LHCN-M2 (cell line): ENCODE measurements around the gene OVCH1. TPM values are rescaled to one million over a fixed set of nuclear protein-coding genes. Genes with fewer than 3 reads are reported as not detected.
"Not testable (repeated sequence)": the region's sequence is repeated elsewhere in the genome, so short reads cannot be mapped to it uniquely, and the experiment has no call there.

Experiments
- DNase-seq: peaks from one replicate; pipeline ENCODE4 v3.0.0-alpha.2; 2012; ENCODE audit warnings: low read depth
- total RNA-seq: library from RNA; depleted of rRNA; stranded (reverse); fragments of >200 nt; gene quantifications from 2 replicates; pipeline ENCODE4 v1.2.3, GENCODE V29; 2014

The OVCH1 gene
- total RNA-seq, 1 experiment from 2014 or later, result 0.11 TPM

DNA sequence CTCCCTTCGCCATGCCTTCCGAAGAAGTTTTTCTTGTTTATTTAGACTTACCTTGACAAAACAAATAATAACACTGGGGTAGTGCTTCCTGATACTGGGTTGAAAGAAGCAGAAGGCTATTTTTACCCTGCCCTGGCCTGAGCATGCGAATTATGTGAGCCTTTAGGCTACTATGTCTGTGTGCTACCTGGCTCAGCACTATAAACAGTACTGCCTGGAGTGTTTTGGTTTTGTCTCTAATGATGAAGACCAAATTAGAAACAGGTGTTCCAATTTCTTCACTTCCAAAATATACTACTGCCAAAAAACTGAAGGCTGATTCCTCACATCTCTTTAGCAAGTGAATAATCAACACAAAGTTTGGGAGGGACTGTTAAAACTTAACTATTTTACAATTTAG lies 7.6 kb upstream of the OVCH1 start:
- DNase-seq, result no peak

DNA sequence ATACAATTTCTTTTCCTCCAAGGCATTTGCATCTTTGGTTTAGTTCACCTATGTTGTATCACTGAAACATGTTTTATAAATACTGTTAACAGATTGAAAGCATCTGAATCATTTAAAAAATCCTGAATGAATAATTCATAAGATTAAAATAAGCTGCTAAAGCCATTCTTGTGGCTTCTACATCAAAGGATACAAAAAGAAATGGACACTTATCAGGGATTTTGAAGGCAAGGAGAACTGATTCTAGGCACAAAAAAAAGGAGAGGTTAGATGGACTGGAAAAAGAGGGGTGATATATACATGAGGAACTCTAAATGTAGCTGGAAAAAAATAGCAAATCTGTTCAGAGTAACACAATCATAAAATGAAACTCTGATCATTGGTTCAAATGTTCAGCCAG lies 5.8 kb upstream of the OVCH1 start:
- no peak for DNase-seq

DNA sequence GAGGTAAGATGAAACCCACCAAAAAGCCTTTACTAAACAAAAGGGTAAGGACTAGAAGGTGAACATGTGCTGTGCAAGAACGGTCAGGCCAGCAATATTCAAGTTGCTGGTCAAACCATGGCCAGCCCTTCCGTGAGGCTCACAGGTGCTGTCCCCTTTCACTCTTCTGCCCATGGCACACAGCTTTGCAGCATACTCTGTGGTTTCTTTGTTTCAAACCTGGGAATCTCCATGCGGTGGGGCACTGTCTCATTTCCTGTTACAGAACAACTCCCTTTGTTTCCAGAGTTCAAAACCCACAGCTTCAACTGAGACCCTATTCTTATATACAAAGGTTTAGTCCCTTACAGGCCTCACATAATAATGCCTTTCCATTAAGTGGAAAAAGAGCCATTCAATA lies 1.7 kb upstream of the OVCH1 start:
- no peak for DNase-seq

DNA sequence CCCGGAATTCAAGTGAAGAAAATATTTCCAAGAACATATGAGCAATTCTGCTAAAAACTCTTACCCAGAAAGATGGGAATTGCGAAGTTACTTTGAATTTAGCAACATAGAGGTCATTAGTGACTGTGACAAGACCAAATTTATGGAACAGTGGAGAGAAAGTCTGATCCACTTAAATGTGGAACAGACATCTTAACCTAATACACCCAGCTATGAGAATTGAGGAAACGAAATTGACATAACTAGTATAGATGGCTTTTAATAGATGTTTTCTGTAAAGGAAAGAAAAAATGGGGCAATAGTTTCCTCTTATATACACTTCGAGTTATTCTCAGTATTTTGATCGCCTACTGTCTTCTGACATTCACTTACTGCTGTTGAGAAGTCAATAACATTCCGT lies 4.6 kb downstream of the OVCH1 start:
- no peak for DNase-seq

DNA sequence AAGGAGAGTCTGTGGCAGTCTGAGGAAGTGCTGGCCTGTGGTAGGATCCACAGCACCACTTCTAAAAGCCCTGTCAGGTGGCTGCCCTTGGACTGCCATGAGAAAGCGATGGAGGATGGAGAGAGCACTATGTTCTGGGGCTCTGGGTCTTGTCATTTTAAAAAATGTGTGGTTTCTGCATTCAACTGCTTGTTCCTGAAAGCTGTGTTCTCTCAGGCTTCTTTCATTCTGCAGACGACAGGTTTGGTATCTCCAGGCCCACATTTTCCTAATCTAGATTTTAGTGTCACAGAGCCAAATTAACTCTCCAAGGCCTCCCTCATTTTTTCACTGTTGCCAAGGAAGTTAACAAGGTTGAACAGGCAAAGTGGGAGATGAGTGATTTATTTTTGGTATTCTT lies 10.5 kb downstream of the OVCH1 start:
- DNase-seq, result no peak

DNA sequence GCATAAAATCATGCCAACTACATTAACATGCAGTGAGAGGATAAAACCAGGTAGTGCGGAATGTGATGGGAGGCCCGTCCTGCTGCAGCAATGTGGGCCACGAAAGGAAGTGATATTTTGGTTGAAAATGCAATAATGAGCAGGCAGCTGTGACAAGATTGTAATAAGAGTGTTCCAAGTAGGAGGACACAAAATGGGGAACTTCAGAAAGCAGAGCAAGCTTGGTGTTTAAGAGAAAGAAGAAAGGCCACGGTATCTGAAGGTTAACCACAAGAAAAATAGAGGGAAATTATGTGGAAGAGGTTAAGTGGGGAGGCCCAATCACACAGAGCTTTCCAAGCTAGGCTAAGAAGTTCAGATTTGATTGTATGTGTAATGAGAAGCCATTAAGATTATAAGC lies 34.3 kb downstream of the OVCH1 start:
- DNase-seq, result no peak

DNA sequence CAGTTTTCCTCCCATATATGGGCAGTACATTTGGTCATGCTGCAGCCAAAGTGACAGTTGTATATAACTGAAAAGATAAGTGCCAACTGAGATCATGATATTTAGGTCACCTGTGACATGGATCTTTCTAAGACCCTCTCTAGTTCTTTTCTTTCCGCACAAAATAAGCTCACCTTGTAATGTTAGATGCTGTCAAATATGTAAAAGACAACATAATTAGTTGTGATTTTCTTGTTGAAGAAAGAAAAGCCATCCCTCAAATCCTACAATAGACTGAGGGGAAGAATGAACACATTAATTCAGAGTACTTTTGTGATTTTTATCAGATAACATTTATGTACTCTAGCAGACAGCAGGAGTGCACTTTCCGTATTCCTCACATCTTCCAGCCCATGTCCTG lies 37.4 kb downstream of the OVCH1 start:
- no peak for DNase-seq

DNA sequence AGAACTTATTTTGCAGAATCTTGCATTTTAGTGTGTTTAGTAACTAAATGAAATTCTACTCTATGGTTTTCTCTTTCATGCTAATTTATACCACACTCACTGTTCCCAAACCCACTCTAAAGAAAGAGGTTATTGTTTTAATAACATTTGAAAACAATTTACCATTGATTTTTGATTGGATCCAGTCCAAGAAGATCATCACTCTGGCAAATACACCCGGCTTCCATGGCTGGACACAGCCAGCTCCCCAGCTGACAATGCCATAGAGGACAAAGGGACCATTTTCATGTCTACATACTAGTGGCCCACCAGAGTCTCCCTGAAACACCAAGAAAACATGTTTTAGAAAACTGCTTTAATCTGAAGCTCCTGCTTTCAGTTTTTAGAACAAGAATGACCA lies 42.4 kb downstream of the OVCH1 start:
- no peak for DNase-seq

DNA sequence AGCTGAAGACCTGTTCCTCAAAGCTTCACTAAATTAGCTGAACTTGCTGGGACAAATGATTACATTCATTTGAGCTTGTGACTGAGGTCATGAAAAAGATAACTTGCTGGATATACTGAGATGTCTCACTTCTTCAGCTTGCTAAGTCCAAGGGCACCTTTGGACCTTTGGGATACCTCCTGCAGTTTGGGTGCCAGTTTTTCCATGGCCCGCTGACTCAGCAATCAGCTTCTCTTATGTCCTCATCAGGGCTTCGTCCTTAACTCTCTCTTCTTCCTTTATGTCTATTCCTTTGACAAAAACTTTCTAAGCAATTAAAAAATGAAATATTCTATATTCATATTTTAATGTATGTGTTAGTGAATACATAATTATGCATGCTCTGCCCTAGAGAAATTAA lies 45.6 kb downstream of the OVCH1 start:
- no peak for DNase-seq

DNA sequence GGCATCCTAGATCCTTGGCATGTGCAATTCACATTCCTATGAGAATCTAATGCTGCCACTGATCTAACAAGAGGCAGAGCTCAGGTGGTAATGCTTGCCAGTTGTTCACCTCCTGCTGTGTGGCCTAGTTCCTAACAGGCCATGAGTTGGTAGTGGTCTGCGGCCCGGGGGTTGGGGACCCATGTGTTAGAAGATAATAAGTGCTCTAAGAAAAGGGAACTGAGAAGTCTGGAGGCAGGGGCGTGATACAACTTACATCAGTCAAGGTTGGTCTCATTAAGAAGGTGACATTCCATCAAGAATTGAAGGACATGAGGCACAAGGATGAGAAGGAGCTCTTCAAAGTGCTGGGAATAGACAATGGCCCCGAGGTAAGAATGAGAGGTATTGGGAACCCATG lies 49.3 kb downstream of the OVCH1 start:
- DNase-seq, result no peak

DNA sequence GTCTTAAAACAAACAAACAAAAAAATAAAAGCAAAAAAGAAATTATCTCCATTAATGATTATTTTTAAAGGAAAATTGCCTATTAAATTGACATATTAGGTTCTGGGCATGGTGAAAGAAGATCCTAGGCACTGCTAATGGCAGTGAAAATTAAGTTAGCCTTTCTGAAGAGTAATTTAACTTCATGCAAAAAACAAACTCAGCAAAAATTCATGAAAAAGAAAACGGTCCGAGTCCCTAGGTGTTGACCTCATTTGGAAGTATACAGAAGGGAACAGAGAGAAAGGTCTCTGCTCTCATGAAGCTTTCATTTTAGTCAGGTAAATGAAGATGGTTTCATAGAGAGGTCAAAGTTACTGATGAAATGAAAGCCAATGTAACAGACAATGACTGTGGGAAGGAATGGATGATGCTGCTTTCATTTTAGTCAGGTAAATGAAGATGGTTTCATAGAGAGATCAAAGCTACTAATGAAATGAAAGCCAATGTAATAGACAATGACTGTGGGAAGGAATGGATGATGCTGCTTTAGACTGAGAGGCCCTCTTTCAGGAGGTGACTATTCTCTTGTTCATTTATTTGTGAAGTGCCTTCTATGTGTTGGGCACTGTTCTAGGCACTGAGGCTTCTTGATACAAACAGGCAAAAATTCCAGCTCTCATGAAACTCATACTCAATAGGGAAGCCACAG lies 50.1 kb downstream of the OVCH1 start:
- no peak for DNase-seq

DNA sequence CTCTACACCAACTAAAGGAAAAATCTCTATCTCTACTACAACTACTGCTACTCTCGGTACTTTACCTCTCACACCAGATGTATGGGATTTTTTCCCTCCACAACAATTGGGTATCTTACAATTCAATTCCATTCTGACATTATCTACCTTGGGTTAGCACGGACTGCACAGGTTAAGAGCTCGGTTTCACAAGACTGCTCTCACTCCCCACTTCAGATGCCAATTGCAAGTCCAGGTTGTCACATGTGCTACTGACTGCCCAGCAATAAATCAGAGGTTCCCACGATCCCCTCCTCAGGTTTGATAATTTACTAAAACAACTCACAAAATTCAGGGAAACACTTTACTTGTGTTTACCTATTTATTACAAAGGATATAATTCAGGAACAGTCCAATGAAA lies 58.0 kb downstream of the OVCH1 start:
- no peak for DNase-seq

DNA sequence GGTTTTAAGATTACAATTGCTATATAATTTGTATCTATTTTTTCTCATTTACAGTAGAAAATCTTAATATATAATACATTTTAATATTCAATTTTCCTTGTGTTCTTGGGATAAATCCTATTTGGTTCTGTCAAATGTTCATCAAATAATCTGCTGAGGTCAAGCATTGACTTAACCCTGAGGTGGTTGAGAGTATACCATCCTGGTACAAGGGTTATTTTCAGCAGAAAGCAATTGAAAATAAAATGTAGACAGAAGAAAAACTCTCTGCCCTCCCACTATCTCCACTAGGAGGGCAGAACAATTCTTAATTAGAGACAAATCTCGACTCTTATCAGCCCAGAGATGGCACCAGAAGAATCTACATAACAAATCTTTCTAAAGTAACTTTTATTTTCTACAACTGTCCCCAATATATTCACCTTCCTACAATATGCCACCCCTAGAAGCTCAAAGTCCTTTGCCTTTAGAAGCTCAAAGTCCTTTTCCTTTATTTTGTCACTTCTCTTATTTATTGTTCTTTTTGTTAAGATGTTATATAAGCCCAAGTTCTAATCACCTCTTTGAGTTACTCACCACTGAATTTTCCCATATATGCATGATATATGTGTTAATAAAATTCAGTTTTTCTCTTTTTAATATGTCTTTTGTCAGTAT lies 58.6 kb downstream of the OVCH1 start:
- no peak for DNase-seq

DNA sequence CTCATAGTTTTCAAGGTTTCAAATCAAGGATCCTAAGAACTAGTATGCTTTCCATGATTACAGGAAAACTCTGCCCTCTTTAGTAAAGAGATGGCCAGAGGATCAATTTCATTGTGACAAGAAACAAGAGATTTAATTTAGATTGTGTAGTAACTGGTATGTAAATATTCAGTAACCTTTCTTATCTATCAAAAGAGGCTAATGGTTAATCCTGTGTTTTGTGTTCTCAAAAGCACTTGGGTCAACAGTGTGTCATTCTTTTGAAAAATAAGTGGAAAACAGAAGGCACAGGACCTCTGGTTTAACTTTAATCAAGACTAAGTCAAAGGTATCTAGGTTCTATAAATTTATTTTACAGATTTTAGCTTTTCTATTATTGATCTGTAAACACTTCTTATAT lies 59.9 kb downstream of the OVCH1 start:
- DNase-seq, result no peak

DNA sequence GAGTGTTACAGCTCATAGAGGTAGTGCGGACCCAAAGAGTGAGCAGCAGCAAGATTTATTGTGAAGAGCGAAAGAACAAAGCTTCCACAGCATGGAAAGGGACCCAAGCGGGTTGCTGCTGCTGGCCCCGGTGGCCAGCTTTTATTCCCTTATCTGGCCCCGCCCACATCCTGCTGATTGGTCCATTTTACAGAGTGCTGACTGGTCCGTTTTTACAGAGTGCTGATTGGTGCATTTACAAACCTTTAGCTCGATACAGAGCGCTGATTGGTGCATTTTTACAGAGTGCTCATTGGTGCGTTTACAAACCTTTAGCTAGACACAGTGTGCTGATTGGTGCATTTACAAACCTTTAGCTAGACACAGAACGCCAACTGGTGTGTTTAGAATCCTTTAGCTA lies 60.7 kb downstream of the OVCH1 start:
- not testable (repeated sequence) for DNase-seq

DNA sequence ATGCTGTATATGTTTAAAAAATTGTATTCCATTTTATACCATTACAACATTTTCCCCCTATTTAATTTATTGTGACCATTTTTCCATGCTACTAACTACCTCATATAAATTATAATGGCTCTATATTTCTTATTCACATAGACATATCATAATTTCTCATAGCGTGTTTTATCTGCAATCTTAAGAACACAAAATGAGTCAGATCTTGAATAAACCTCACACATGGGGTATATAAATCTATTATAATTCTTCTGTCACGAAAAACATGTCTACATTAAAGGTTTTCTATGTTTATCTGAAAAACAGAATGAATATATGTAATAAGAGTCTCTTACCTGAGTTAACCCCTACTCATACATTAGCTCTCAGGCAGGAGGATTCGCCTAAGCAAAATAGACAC lies 66.0 kb downstream of the OVCH1 start:
- DNase-seq, result no peak

DNA sequence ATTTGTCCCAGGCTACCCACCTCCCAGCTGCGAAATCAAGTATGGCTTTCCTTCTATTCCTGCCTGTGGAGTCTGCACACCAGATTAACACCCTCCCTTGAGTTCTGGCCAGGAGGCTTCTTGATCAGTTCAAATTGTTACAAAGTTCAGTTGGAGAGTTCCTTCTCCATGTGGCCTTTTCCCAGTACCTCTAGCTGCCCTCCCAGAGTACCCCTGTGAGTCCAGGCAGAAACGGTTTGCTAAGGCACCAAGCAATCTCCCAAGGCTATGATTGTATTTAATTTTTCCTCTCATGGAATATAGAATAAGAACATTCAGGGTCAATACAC lies 66.8 kb downstream of the OVCH1 start:
- DNase-seq, result no peak

DNA sequence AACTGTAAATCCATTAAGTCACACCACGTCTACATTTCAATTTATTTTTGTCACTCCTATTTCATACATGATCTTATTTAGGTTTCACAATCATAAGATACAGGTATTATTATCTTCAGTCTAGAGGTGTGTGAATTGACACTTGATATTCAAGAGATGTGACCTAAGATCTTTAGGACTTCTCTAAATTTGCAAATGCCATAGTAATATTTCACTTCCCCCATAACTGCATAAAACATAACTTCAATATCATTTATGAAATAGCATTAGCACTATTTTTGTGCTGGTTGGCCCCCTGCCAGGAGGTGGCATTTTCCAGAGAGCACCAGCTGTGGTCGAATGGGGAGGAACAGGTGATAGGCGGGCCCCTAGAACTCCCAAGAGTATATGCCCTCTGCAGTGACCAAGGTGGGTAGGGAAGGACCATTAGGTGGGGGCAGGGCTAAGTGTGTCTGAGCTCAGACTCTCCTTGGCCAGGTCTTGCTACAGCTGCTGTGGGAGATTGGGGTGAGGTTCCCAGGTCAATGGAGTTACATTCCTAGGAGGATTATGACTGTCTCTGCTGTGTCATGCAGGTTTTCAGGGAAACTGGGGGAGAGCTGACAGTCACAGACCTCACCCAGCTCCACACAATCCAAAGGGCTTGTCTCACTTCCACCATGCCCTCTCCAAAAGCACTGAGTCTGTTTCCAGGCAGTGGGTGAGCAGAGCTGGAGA lies 67.3 kb downstream of the OVCH1 start:
- no peak for DNase-seq

DNA sequence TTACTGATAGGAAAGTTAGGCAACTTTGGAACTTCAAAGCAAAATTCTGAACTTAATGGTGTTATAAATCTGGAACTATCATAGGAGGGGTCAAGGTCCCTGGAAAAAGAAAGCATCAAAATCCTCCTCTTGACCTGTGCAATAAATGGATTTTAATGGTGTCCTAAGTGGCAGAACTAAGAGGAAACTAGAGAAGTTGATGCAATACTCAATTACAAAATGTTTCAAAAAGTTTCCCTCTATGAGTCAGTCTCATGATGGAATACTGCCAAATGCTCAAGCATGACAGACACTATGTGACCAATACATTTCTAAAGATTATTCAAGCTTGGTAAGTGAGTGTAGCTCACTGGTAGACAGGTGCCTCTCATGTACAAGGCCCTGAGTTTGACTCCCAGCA lies 68.9 kb downstream of the OVCH1 start:
- peak; percentile 89 for DNase-seq

DNA sequence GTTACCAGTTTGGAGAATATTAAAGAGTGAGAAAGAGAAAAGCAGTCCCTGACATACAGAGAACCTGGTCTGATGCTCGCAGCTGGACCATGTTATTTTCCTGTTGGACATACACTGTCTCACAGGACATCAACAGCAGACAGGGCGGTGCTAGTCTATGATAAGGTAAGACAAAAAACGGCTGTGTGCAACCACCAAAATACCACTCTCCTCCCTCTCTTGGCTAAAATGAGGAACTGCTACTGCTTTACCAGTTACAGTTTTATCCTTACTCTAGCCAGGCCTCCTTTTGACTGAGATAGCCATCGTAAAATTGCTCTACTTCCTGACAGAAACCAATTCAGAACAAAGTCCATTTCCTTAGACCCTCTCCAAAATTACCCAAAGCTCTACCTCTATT lies 69.5 kb downstream of the OVCH1 start:
- DNase-seq, result no peak

DNA sequence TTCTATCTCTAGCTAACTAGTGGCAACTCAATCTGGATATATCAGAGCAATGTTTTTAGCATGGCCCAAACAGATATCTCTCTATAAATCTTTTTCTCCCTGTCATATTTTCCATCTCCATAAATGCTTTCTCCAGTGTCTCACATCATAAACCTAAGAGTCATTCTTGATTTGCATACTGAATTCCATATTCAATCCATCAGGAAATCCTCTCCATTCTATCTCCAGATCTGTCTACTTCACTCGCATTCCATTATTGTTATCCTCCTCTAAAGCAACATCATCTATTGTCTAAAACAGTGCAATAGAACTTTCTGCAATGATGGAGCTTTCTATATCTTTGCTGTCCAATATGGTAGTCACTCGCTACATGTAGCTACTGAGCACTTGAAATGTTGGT lies 71.0 kb downstream of the OVCH1 start:
- no peak for DNase-seq

DNA sequence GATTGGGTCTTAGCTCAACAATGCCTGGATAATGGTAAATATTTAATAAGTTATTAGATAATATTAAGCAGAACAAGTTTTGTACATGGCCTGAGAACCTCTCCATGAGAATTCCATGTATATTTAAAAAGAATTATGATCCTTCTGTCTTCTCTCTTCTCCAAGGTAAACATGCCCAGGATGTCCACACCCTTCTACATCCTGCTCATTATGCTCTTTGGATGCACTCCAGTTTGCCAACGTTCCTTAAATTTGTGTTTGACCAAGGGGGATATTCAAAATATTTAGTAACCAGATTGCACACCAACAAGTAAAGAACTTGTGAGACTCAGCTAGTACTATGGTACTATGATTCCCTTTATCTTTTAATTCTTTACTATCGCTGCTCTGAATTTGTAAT lies 71.8 kb downstream of the OVCH1 start:
- no peak for DNase-seq

DNA sequence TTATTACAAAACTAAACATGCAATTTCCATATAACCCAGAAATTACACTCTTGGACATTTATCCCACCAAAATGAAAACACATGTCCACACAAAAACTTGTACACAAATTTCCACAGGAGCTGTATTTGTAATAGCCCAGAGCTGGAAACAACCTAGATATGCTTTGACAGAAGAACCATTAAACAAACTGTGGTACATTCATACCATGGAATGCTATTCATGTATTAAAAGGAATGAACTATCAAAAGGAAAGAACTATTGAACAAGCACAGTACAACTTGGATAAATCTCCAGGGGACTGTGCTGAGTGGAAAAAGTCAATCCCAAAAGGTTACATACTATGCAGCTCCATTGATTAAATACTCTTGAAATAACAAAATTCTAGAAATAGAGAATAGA lies 80.7 kb downstream of the OVCH1 start:
- no peak for DNase-seq
